Measurements from ENCODE around the gene RFX8.
"Not testable (repeated sequence)": the region's sequence is repeated elsewhere in the genome, so short reads cannot be mapped to it uniquely, and the experiment has no call there.

GRCh38 chr2:101504744-101505143 lies 29.8 kb upstream of the RFX8 start:
- not testable (repeated sequence) for TF ChIP-seq CTCF, POLR2AphosphoS5, POLR2A (IDR thresholded peaks at IDR 0.05)
